HG03095 (cell line): ENCODE measurements around the gene LRRC37A2.
"Not testable (repeated sequence)": the region's sequence is repeated elsewhere in the genome, so short reads cannot be mapped to it uniquely, and the experiment has no call there.

Experiments
- ATAC-seq: cut with Tn5 transposase; IDR thresholded peaks from one replicate; pipeline ENCODE4 v1.9.1; 2021; ENCODE audit warnings: moderate library complexity; ENCODE audit not compliant: unreplicated experiment

The LRRC37A2 gene

GRCh38 chr17:46591332-46591731 lies 79.1 kb downstream of the LRRC37A2 start:
- ATAC-seq = not testable (repeated sequence)

GRCh38 chr17:46598344-46598931 lies 86.2 kb downstream of the LRRC37A2 start:
- ATAC-seq = not testable (repeated sequence)

- ATAC-seq = not testable (repeated sequence)
These were observed 88.5 kb downstream of the LRRC37A2 start for GRCh38 chr17:46600767-46601166.

- ATAC-seq = peak; percentile 89
These were observed 90.9 kb downstream of the LRRC37A2 start for GRCh38 chr17:46603125-46603524.
